Right lung (tissue), 5 donors: ENCODE results near the gene CST1. TPM values are rescaled to one million over a fixed set of nuclear protein-coding genes. Genes with fewer than 3 reads are reported as not detected.

ENCODE experiments used
- DNase-seq, 2 donors: peaks; one replicate each; pipeline ENCODE4 v3.0.0-alpha.2; 2013
- polyA plus RNA-seq, 5 donors: library from polyadenylated mRNA; unstranded; fragments of 120-200 nt; gene quantifications; one replicate each; pipeline versions ENCODE4 v1.2.1 to v1.2.3, GENCODE V29; 2013; ENCODE audit warnings: inconsistent platforms in 1 of 5, low replicate concordance in 1 of 5; ENCODE audit not compliant: insufficient read length in 5 of 5, insufficient read depth in 1 of 5

Gene CST1
- polyA plus RNA-seq, 5 donors, result not detected

DNA sequence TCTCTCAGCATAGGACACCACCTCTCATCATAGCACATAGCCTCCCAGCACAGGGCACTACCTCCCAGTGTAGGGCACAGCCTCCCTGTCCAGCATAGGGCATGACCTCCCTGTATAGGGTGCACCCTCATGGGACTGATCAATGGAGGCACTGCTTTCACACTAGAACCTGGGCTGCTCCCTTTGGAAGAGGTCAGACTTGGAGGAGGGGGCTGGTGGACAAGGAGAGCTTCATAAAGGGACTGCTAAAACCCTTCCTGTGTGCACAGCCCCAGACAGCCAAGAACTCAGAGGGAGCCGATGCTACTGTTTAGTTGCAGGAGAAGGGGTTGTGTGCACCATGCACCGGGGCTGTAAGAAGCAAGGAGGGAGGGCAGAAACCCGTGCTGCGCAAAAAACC lies 40.0 kb downstream of the CST1 start:
- no peak for DNase-seq

DNA sequence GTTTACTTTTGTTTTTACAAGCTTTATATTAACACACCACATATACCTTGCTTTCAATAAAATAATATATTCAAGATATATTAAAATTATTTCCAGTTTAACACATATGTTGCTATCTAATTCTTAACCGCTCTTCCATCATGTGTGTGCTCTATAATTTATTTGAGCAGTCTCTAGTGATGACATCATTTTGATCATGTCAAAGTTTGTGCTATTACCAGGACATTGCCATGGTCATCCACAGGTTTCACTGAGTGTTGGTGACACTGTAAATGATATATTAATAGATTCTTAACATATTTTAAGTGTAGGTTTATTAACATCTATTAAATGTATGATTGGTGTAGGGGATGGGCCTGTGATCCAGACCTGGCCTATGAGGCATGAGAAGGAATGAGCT lies 44.8 kb downstream of the CST1 start:
- DNase-seq, result no peak

DNA sequence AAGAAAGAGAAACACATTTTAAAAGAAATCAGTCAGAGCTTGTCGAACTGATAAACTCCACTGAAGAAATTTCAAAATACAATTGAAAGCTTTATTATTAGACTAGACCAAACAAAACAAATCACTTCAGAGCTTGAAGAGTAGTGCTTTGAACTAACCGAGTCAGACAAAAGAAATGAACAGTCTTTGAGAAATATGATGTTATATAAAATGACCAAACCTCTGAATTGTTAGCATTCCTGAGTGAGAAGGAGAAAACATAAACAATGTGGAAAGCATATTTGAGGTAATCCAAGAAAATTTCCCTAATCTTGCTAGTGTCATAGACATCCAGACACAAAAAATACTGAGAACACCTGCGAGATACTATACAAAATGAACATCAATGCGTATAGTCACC lies 48.7 kb downstream of the CST1 start:
- DNase-seq, result no peak

DNA sequence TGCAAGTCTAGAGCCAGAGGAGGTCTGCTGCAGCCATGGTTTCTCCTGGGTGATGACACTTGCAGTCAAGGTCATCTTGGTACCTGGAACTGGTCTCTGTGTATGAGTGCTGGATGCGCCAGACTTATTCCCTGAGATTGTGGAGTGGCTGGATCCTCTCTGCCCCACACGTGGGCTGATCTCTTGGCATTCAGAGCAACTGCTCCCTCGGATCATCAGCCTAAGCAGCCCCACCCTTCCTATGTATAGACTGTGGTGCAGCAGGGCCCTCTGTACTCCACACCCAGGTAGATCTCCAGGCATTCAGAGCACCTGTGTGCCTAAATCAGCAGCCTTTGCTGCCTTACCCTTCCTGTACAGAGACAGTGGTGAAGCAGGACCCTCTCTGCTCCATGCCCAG lies 49.8 kb downstream of the CST1 start:
- DNase-seq, result no peak

DNA sequence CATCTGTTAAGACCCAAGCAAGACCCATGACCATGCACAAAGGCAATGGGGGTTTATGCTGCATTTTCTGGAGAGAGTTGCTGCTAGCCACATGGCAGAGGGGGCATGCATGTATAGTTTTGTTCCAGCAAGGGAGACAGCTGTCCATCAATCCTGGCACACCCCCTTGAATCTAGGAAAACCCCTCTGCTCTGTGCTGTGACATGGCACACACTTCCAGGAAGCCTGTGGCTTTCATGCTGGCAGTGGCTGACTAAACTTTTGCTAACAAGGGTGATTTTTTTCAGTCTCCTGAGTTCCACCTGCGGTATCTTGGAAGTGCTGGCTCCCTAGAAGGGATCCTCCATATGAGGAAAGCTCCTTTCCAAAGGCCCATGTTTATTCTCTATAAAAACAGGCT lies 52.8 kb downstream of the CST1 start:
- DNase-seq, result no peak

Other genes with a start within 250 kb of the CST1 start
- gene CST9L, start 182.5 kb downstream of the CST1 start, polyA plus RNA-seq, result not detected
- gene CST9, start 145.0 kb downstream of the CST1 start, polyA plus RNA-seq, result not detected
- gene CST3, start 113.0 kb downstream of the CST1 start, polyA plus RNA-seq, result 100 to 1,000 TPM; 128 to 220 (median 157) TPM
- gene CST4, start 61.9 kb downstream of the CST1 start, polyA plus RNA-seq, result not detected
- under 1 TPM in 1 of 5 donors, not detected in 4; 0.30 TPM for gene CST2, start 75.8 kb upstream of the CST1 start, polyA plus RNA-seq
- gene CST5, start 128.8 kb upstream of the CST1 start, polyA plus RNA-seq, result under 1 TPM in 1 of 5 donors, not detected in 4; 0.28 TPM
- 1 to 10 TPM in 3 of 5 donors, under 1 TPM in 2; 0.81 to 2.1 (median 1.7) TPM for gene GGTLC1, start 237.8 kb upstream of the CST1 start, polyA plus RNA-seq